CD4-positive, alpha-beta T cell treated with Interleukin-21 for 1 hour (primary cell): ENCODE measurements around the gene SLC12A5.
A peak's percentile ranks its signal among the peaks of the same experiment; 100 is the strongest.

ENCODE experiments used
- DNase-seq: peaks from one replicate; pipeline ENCODE4 v3.0.0-alpha.2; 2020

Gene SLC12A5

DNA sequence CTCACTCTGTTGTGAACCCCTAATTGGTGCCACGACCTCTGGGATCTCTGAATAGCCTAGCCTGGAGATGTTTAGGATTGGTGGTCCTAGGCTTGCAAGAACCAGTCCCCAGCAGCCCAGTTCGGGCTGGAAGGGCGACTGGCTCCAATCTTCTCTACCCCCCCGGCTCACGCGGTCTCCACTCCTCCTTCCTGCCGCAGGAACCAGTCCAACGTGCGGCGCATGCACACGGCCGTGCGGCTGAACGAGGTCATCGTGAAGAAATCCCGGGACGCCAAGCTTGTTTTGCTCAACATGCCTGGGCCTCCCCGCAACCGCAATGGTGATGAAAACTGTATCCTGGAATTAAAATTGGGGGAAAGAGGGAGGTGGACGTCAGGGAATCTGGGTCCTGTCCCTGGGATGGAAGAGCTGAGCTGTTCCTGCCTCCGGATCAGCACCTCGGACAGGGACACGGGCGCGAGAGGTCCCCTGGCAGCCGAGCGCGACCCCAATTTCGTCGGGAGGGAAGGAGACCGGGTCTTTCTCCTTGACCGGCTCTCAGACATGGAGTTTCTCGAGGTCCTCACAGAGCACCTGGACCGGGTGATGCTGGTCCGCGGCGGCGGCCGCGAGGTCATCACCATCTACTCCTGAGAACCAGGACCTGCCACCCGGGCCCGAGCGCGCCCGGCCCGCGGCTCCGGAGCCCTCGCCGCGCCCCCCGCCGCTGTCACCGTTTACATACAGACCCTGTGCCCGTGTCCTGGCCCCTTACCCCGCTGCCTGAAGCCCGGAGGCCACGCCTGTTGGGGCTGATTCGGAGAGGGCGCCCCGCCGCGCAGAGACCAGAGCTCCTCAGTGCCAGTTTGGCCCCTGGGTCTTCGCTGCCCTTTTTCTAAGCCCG, 28.2 kb downstream of the SLC12A5 start:
- peak; percentile 5 for DNase-seq

DNA sequence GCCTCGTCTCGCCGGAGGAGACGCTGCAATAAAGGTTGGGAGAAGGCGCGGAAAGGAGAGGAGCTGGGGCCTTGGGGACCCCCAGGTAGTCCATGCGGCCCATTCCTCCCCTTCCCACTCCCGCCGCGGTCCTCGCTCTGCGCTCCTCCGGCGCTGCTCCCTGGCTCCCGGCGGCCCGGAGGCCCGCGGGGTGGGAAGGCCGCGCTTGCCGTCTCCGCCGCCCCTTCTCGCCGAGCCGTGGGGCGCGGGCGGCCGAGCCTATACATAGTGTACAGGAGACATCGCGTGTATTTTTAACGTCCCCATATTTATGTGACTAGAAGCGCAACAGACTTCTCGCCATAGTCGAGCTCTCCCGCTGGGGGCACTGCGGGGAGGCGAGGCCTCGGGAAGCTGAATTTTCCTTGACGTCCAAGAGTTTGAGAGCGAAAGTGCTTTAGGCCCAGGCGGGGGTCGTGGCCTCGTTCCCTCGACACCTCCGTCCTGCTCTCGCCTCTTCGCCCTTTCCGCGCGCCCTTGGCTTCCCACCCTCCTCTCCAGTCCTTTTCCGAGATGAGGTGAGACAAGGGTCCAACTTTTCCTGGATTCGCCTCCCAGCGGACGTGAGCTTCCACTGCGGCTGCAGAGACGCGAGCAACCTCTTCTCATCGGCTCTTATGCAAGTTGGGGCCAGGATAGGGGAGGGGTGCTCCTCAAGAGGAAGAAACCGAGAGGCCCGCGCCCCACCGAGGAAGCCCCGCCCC, 29.0 kb downstream of the SLC12A5 start:
- peak; percentile 11 for DNase-seq

GRCh38 chr20:46058599-46059281, 29.7 kb downstream of the SLC12A5 start:
- DNase-seq = no peak

DNA sequence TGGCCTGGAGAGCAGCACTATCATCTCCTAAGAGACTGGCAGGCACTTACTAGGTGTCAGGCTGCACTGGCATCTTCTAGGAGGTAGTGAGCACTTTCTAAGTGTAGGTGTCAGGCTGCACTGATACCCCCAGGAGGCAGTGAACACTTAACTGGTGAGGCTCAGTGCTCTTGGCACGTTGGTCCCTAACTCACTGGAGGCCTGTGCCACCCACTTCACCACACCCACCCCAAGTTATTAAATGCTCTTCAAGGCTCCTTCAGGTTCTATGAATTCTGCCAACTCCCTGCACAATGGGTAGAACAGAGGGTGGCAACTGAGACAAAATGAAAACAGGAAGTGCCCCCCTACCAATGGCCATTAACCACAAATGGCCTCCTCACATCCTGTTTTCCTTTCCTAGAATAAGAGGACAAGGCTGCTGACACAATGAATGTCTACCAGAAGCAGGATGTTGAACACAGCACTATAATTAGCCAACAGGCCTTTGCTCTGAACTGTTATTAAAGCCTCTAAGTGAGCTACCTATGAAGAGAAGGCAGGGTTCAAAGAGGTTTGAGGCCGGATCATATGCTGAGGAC, 31.4 kb downstream of the SLC12A5 start:
- DNase-seq = peak; percentile 24

GRCh38 chr20:46060975-46061374, 32.0 kb downstream of the SLC12A5 start:
- no peak for DNase-seq

- DNase-seq = no peak
These were observed 33.1 kb downstream of the SLC12A5 start for GRCh38 chr20:46062151-46062550.

DNA sequence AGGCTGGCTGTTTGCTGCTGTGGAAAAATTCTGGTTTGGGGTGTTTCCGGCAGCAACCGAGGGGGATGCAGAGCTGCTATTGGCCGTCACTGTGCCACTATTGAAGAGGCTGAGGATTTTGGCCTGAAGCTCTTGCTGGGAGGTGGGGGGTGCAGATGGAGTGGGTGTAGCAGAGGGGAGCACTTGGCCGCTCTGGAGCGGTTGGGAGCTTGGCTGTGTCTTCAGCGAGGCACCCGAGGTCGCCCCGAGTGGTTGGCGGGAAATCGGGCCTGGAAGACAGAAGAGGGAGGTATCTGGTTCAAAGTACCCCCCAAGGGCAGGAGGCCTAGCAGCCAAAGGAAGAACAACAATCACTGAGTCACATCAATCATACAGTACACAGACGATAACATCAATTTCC, 33.6 kb downstream of the SLC12A5 start:
- DNase-seq = no peak

DNA sequence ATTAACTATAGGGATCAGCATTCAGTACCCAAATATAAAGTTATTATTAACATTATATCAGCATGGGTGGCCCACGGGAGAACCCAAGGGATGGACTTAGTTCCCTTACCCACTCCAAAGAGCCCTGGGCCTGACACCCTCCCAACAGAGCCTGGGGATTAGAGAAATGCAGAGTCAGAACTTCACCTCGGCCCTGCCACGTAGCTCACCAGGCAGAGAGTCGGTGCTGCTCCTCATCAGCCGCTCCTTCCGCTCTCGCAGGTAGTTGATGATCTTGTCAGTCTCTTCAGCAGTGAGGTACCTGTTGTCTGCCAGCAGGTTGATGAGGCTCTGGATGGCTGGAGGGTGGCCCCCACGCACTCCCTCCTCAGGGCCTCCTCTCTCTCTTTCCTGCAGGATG, 34.1 kb downstream of the SLC12A5 start:
- DNase-seq = no peak

DNA sequence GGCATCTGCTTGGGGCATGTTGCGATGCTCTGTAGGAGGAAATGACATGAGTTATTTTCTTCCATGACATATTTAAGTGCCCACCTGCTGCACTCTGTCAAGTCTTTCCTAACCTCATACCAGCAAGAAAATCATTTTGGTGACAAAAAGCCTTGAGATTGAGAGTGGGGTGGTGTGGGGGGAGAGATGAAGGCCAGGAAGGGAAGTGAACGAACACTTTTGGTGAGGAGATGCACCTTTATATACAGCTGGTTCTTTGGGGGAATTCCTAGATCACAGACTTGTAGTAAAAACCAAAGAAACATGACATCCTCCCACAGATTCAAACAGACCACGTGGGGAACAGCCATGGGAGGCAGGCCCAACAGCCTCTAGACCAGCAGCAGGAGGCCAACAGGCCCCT, 34.6 kb downstream of the SLC12A5 start:
- DNase-seq = no peak

- no peak for DNase-seq
These were observed 36.0 kb downstream of the SLC12A5 start for GRCh38 chr20:46065006-46065405.

DNA sequence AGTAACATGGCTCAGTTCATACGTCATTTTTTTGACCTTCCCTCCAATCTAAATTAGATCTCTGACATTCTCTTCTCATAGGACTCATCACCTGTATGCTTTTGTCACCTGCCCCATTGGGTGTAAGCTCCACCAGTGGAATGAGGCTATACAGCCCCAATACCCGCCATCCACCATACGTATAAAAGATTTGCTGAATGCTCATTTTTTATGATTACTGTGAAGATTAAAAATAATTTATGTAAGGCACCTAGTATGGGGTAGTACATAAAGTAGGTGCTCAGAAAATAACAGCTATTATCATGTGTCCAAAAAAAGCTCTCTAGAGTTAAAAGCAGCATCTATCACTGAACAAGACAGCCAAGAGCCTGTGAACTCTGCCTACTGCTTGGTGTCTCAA, 36.7 kb downstream of the SLC12A5 start:
- DNase-seq = no peak

DNA sequence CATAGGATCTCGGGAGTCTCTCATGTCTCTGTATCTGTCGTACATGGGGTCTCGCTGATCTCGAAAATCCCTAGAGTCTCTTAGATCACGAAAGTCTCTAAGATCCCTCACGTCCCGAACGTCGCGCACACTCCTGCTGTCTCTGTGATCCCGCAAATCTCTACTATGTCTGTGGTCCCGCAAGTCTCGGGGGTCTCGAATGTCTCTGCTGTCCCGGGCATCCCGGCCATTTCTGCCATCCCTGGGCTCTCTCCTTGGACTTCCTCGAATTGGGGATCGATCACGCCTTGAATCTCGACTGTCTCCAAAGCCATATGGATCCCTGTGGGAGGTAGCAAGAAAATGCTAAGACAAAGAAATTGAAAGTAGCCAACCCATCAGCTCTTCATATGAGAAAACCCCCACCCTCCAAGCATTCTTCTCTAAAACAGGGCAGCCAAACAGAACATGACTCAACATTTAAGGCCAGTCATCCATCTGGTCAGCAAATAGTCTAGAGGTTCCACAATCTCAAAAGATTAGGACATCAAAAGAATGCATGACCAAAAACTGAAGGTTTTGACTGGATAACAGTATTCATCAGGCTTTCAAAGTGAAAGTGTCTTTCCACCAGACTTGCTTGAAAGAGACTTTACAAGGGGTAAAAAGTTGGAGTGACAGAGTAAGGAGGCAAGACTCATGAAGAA, 41.3 kb downstream of the SLC12A5 start:
- DNase-seq = no peak

GRCh38 chr20:46071573-46071972, 42.6 kb downstream of the SLC12A5 start:
- DNase-seq = no peak

- no peak for DNase-seq
These were observed 44.0 kb downstream of the SLC12A5 start for GRCh38 chr20:46073024-46073423.

DNA sequence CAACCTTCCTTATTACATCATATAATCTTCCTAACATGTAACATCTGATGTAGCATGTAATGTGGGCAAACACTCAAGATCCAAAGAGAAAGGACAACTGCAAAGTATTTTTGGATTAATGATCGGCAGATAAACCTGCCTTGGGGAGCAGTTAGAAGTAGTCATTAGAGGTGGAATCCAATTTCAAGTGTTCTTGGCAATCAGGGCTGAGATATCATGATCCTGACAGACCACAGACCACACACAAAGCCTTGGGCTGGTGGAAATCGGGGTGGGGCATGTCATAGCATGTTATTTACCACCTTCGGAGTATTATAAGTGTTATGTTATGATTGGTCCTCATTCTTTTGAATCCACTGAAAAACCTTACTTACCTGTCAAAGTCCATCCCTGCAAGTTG, 44.4 kb downstream of the SLC12A5 start:
- no peak for DNase-seq

- no peak for DNase-seq
These were observed 45.0 kb downstream of the SLC12A5 start for GRCh38 chr20:46074006-46074405.

DNA sequence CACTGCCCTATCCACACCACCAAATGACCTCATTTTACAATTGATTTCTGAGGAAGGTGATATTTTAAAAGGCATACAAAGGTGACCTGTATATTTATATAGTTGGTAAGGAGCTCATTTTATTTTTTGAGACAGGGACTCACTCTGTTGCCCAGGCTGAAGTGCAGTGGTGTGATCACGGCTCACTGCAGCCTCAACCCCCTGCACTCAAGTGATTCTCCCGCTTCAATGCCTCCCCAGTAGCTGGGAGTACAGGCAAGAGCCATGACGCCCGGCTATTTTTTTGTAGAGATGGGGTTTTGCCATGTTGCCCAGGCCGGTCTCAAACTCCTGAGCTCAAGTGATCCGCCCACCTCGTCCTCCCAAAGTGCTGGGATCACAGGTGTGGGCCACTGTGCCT, 47.8 kb downstream of the SLC12A5 start:
- DNase-seq = no peak

DNA sequence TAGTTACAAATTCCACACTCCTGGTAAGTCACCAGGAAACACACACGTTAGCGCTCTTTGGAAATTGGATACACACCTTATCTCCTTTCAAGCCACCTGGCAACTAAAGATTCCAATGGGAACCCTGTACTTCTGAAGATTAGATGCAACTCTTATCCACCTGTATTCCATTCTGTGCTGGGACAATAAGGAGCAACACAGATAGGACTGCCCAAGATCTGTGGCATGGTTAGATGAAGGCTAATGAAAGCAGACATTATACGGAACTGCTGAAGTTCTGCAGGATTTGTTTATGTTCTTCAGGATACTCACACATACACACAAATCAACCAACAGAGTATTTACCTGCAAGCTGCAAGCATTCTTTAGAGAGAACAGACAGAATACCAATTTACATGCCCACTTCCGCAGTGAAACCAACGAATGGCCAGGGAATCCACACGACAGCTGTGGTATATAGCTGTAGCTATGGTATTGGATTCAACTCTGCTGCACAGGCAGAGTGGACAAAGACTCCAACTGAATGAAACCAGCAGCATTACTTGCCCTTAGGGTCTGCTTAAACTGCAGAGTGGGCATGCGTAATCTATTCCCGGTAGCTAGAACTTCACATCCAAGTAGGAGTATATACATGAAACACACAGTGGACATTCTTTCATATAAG, 48.8 kb downstream of the SLC12A5 start:
- DNase-seq = no peak

DNA sequence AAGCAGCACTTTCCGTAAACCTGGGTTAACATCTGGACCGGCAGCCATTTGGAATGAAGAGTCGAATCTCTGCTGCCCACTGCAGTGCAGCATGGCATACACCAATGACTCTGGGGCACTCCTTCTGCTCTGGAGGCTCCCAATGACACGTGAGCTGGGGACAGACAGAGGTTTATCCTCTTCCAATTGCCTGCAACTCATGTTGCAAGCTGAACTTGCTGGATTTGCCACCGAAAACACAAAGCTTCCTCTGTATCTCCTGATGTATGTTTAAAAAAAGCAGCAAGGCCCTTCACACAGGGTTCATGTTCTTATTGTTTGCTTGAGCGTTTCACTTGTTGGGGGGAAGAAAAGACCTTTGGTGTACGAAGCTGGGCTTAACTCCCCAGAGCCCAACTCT, 49.9 kb downstream of the SLC12A5 start:
- DNase-seq = no peak

DNA sequence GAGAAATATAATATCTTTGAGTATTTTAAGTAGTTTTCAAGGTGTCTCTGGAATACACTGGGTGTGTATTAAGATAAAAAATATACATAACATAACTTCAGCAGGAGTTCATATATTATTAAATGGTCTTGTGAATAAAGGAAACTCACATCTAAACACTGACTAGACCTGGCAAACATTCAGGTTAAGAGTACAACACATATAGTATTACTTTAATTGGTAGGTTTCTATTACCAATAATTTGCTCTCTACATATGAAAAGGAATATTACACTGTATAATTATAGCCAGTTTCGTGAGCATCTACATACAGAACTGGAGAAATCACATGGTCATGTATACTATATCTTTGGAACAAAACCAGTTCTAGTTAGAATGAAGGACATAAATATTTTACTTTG, 52.1 kb downstream of the SLC12A5 start:
- no peak for DNase-seq

- DNase-seq = no peak
These were observed 54.1 kb downstream of the SLC12A5 start for GRCh38 chr20:46083101-46083500.

DNA sequence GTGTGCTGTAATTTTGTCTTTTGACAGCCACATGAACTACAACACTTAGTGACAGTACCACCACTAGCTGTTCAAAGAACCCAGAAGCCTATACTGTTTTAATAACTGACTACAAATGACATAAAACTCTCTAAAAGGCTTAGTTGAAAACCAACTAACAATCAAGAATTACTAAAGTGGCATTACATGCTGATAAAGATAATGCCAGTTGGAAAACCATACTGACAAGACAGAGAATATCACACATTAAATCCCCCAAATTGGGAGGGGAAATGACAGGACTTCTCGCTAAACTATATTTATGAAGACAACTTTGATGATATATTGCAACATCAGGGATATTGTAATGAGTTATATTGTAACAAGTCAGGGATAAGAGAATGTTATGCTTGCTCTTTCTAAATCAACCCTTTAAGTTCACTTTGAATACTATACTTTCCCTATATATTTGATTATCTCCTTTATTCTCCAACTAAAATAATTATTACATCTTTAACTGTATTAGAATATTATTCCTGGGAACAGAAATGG, 54.6 kb downstream of the SLC12A5 start:
- DNase-seq = no peak
